GM08714 (cell line): ENCODE results near the gene LBX2.
"Not testable (repeated sequence)": the region's sequence is repeated elsewhere in the genome, so short reads cannot be mapped to it uniquely, and the experiment has no call there.

ENCODE experiments used
- H3K4me3 ChIP-seq: fragments of 200-500 bp; sonication (Bioruptor generic); 2 replicates; pipeline ENCODE4 v1.5.1; 2014; ENCODE audit warnings: mild to moderate bottlenecking, low read length, inconsistent platforms
- ZNF274 ChIP-seq: IDR thresholded peaks from 2 replicates; pipeline ENCODE4 v1.6.1; 2012; ENCODE audit warnings: mild to moderate bottlenecking, low read depth, low read length

LBX2 gene

DNA sequence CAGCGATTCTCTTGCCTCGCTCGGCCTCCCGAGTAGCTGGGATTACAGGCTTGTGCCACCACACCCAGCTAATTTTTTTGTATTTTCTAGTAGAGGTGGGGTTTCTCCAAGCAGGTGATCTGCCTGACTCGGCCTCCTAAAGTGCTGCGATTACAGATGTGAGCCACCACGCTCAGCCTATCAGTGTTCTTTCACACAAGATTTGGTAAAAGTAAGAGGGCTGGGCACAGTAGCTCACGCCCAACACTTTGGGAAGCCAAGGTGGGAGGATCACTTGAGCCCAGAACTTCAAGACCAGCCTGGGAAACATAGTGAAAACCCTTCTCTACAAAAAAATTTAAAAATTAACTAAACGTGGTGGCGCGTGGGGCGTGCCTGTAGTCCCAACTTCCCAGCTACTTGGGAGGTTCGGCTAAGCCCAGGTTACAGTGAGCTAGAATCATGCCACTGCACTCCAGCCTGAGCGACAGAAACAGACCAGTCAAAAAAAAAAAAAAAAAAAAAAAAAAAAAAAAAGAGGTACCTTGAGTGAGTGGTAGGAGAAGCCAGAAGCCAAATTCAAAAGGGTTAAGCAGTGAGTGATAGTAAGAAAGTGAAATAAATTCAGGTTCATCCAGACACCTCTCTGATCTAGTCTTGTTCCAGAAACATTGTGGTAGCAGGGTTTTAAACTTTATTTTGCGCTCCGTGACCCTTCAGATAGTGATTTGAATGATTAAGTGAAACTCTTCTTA is 27.9 kb downstream of the LBX2 start:
- no peak for TF ChIP-seq ZNF274
- peak overlapping the region; percentile 69 for H3K4me3 ChIP-seq

DNA sequence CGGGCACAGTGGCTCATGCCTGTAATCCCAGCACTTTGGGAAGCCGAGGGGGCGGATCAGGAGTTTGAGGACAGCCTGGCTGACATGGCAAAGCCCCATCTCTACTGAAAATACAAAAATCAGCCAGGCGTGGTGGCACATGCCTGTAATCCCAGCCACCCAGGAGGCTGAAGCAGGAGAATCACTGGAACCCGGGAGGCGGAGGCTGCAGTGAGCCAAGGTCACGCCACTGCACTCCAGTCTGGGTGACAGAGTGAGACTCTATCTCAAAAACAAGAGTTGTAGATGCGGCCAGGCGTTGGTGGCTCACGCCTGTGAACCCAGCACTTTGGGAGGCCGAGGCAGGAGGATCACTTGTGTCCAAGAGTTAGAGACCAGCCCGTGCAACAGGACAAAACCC is 28.7 kb downstream of the LBX2 start:
- not testable (repeated sequence) for H3K4me3 ChIP-seq

DNA sequence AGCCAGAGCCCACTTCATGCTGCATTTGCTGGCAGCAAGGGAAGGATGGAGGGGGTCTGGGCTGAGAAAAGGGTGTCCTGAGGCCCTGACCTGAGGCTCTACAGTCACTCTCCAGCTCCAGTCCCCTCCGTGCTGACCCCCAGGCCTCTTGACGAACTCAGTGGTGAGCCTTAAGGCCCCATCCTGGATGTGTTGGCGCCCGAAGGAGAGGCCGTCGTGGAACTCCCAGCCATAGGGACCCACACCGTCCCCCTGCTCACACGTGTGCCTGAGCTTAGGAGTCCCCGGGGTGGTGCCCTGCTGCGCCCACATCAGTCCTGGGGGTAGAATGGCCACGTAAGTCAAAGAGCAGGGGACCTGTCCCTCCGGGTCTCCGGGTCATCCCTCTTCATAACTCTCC is 35.0 kb downstream of the LBX2 start:
- H3K4me3 ChIP-seq, result peak overlapping the region; percentile 68
- TF ChIP-seq ZNF274, result no peak

DNA sequence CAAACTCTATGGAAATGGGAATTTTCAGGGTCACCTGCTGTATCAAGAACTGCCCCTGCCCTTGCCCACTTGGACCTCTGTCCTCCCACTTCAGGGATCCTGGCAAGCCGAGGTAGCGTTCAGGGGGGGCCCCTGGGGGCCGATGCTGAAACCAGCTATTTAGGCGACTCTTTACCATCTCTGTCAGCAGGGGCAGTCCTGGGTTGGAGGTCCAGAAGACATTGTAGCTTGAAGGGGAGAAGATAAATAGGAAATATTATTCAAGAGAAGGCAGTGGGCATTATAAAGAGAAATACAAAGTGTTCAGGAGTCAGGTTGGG is 36.7 kb downstream of the LBX2 start:
- no peak for TF ChIP-seq ZNF274
- H3K4me3 ChIP-seq, result no peak overlapping the region

DNA sequence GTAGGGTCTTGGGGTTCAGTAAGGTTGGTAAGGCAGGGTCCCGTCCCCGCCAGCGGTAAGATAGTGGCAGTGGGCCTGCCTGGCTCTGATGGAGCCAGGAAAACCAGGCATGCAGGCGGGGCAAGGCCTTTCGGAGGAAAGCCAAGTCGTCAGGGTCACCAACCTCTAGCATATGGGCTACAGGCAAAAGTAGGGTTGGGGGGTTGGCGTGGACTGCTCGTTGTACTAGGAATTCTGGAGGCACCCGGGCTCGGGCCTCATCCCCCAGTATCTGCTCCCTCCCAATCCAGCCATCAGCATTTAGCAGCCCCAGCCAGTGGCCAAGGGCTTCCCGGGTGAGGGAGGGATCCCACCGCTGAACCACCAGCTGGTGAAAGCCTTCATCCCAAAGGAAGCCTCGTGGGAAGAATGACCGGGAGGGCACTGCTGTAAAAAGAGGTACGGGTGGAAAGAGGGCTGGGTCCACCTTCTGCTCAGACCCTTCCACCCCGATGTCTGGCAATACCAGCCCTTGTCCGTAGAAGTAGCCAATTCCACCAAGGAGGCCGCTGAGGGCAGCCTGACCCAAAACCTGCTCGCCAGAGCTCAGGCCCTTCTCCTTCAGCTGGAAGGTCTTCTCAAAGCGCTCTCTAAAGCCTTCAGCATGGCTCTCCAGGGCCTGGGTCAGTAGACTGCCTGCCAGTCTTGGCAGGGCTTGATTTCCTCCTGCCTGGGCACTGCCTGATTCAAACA is 37.2 kb downstream of the LBX2 start:
- no peak for TF ChIP-seq ZNF274
- H3K4me3 ChIP-seq, result no peak overlapping the region

DNA sequence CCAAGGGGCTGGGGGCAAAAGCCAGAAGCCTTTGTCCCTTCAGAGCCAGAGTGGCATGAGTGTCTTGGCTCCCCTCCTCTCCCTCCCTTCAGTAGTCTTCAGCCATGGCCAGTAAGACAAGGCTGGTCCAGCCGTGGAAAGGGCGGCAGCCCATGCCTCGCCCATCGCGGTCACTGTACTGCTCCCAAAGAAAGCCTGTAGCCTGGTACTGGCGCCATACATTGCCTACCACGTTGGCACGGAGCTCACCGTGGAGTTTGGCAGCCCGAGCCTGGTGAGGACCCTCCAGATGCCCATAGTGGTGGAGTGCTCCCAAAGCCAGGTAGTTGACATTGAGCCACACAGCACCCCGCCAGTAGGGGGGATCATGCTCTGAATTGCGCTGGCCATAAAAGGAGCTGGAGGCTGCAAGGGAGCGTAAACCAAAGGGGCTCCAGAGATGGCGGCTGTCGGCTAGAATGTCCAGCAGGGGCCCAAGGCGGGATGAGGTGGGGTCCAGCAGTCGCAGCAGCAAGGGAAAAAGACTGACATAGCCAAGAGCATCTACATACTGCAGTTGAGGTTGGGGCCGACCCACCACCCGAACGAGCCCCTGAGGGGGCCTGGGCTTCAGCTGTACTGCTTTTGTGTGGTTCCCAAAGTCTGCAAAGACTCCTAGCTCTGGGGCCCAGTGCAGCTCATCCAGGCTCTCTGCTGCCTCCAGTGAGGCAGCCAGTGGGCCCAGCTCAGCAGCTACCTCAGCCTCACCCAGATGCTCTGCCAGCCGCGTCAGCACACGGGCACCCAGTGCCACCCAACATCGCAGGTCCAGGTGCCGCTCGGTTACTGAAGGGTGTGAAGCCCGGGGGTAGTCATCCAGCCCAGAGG is 38.0 kb downstream of the LBX2 start:
- TF ChIP-seq ZNF274, result no peak

DNA sequence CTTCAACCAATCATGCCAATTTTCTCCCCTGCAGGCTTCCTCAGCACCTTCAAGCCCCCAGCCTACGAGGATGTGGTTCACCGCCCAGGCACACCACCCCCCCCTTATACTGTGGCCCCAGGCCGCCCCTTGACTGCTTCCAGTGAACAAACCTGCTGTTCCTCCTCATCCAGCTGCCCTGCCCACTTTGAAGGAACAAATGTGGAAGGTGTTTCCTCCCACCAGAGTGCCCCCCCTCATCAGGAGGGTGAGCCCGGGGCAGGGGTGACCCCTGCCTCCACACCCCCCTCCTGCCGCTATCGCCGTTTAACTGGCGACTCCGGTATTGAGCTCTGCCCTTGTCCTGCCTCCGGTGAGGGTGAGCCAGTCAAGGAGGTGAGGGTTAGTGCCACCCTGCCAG is 39.2 kb downstream of the LBX2 start:
- H3K4me3 ChIP-seq, result not testable (repeated sequence)

More for the DNA sequence above, 38.0 kb downstream of the LBX2 start:
- no peak overlapping the region for H3K4me3 ChIP-seq

DNA sequence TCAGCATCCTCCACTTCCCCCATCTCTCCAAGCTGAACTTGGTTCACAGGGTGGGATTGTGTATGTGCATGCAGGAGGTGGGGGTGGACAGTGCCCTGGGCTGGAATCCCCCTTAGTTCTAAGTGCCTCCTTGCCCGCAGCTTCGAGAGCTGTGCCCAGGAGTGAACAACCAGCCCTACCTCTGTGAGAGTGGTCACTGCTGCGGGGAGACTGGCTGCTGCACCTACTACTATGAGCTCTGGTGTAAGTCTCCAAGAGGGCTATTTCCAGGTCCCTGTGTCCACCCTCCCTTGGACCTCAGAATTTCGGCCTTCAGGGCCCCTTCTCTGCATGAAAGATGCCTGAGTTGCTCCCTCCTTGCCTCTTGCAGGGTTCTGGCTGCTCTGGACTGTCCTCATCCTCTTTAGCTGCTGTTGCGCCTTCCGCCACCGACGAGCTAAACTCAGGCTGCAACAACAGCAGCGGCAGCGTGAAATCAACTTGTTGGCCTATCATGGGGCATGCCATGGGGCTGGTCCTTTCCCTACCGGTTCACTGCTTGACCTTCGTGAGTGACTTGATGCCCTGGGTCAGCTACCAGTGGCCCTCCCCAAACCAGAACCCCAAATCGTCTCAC is 39.8 kb downstream of the LBX2 start:
- peak overlapping the region; percentile 81 for H3K4me3 ChIP-seq

DNA sequence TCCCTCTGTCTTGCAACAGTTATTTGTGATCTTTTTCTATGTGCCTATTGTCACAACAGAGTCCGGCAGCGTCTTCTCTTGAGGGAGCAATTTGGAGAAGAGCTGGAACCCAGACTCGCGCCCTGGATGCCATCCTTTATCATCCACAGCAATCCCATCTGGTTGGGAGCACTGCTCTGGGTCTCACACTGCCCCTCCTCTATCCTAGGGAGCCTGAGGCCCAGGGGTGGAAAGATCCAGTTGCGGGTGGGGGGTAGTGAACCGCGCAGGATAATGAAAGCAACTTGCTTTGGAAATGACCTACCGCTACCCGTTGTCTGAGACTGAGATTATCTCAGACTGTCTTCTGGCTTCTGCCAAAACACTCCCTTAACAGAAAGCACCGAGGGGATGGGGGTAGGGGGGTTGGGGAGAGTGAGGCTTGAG is 40.5 kb downstream of the LBX2 start:
- H3K4me3 ChIP-seq, result peak overlapping the region; percentile 81
- TF ChIP-seq ZNF274, result no peak

DNA sequence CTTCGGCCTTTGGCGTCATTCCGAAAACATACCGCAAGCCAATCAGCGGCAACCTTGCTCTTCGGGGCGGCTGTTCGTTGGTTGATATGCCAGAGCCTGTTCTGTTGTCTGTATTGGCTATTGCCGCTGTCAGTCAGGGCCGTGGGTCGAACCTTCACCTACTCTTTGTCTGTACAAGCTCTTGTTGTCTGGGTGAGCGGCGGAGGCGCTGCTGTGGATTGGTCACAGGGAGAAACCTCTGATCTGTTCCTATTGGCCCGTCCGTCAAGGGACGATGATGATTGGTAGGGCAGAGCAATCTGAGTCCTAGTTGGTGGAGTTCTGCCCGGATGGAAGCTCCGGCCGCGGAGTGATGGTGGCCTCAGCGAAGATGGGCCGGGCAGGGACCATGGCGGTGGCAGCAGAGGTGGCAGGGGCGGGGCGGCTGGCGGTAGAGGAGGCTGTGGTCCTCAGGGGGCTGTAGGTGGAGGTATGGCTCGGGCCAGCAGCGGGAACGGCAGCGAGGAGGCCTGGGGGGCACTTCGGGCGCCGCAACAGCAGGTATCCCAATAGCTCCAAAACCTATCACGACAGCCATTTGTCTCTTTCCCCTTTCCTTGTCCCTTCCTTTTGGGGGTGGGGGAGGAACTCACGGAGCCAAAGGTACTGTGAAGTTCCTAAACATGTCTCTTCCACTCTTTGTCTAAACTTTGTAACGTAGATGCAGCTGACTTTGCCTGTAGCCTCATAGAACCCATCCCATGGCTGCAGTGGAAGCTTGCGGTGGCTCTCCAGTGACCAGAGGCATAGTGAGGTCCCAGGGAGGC is 41.1 kb downstream of the LBX2 start, which contains the start of gene WBP1:
WBP1 (plus strand) TSS at position 307 of the 806 bp plus-strand sequence; CDS start at position 472, 165 bp downstream.
- no peak for TF ChIP-seq ZNF274
- H3K4me3 ChIP-seq, result peak within 1 kb of the TSS; percentile 81

DNA sequence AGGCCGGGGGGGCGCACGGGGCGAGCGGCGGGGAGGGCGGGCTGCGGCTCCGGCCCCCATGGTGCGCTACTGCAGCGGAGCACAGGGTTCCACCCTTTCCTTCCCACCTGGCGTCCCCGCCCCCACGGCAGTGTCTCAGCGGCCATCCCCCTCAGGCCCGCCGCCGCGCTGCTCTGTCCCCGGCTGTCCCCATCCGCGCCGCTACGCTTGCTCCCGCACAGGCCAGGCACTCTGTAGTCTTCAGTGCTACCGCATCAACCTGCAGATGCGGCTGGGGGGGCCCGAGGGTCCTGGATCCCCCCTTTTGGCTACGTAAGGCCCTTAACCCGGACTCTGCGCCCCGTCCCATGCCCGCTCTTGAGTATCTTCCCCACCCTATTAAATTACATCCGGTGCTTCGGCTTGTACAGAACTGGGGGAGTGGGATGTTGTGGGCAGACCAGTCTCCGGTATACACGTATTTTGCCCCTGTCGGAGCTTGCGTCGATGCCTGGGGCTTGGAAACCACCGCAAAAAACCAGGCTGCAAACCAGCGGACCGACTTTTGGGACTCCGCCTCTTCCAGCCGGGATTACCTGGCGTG is 41.8 kb downstream of the LBX2 start:
- H3K4me3 ChIP-seq, result peak overlapping the region; percentile 51; the same call in 1 of the 2 replicates
- no peak for TF ChIP-seq ZNF274

DNA sequence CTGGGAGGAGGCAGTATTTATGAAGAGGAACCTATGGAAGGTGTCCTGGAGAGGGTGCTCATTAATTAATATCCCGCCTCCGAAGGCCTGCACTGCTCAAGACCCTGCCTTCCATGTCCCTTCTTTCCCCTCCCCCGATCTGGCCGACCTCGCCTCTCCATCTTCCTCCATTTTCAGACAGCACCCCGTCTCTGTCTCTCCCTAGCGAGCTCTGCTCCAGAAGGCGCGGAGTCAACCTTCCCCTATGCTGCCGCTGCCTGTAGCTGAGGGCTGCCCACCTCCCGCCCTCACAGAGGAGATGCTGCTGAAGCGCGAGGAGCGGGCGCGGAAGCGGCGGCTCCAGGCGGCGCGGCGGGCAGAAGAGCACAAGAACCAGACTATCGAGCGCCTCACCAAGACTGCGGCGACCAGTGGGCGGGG is 42.3 kb downstream of the LBX2 start:
- H3K4me3 ChIP-seq, result peak overlapping the region; percentile 80
- TF ChIP-seq ZNF274, result no peak

DNA sequence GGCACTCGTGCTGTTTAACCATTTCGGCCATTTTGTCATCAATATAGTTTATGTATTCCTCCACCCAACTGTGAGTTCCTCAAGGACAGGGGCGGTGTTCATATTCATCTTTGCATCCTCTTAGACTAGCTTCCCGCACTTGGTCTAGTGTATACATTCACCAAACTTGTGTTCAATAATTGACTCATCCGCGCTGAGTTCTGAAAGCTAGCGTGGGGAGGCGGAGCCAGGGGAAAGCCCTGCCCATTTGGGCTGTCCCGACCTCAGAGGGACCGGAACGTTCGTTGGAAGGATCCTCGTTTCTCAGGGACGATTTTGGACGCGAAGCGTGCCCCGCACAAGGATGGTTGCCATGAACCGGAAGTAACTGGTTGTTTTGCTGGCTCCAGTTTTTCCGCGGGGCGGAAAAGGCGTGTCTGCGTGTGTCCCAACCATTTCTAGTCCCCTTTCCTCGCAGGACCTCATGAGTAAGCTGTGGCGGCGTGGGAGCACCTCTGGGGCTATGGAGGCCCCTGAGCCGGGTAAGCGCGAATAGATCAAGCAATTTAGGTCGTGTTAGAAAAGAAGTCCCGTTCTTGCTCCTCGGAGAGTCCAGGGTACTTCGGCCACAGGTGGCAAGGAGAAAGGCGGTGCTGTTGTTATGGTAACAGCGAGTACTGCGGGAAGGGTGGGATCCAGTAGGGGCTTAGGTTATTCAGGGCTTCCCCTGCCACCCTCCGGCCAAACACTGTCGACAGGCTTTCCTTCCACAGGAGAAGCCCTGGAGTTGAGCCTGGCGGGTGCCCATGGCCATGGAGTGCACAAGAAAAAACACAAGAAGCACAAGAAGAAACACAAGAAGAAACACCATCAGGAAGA is 44.5 kb downstream of the LBX2 start, which contains the start of gene INO80B:
INO80B (plus strand) TSS at position 434 of the 858 bp plus-strand sequence; CDS start at position 464, 30 bp downstream.
- peak within 1 kb of the TSS; percentile 65 for H3K4me3 ChIP-seq
- no peak for TF ChIP-seq ZNF274
